ENCODE data around the gene FXYD6. TPM values are rescaled to one million over a fixed set of nuclear protein-coding genes. Genes with fewer than 3 reads are reported as not detected.

The FXYD6 gene
- total and polyA plus RNA-seq, 5 donors, result 36.1 to 54.1 (median 45.5) TPM

DNA sequence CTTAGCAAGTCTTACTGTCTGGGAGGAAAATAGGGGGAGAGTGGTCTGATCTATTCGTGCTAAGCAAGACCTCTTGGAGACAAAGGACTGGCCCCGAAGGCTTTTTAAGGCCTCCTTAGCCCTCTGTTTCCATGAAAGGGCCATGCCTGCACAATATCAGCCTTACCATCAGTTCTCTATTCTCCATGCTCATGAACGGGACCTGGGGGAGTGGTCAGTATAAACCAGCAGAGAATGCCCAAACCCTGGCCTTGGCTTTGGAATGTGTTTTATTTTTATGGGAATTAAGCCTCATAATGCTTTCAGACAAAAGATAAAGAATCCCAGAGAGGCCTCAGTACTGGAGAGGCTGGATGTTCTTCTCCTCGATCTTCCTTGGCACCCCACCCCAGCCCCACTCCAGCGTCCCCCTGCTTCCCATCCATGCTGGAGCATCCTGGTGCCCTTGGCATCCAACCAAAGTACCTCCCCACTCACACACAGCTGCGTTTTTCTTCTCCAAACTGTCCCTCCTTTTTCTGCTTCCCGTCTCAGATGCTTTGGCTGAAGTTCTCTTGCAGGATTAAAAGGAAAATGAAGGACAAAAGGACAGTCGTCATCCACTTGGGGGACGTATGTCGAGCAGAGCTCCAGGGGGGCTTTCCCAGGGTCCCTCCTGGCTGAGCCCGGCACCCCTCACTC, 18.6 kb downstream of the FXYD6 start:
- WGBS, result 43% methylated on average over 11 of the region's 11 CpGs
- intact Hi-C loops (cut with DNase I), result no loop called here
- Histone ChIP-seq H3K9me3 (ENCODE audit: control insufficient read depth, low read length) (no peaks in the 10 kb centered on the region), H3K27ac (ENCODE audit: low read length) (no peak overlapping the region), H3K4me3 (ENCODE audit: low read length) (no peak overlapping the region), H3K27me3 (ENCODE audit: control insufficient read depth, insufficient read depth) (no peaks in the 10 kb centered on the region), H3K4me1 (ENCODE audit: control insufficient read depth, insufficient read depth, low read length) (peaks cover 15% of the 10 kb centered on the region)
- no peak for ATAC-seq
- DNase-seq, result peak in 1 of 3 donors; percentile 73

DNA sequence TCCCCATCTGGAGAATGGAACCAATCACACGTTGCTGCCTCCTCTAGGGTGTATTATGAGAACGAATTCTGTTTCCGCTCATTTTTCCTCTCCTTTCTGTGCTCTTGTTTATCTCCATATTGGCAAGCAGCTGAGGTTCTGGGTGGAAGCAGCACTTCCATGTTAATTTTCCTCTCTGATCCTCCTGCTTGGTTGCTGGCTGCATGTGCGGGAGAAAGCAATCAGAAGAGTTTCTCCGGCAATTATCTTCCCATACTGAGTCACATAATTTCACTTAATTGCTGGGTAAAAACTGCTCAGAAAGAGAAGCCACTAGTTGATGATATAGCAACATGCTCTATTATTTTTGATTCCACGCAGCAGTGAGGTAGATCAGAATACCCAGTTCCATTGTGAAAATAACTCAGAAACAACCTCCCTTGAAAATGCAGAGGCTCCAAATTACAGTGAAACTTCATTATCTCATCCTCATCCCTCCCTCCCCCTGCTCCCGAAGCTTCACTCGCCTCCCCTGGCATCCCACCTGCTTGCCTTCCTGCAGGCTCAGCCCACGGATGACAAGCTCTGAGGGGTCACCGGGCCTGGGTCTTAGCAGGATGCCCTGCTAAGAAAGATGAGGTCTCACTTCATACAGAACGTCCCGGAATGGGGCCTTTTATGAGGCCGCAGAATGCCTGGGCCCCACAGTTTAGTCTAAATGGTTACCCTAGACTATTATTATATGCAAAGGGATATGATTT, 20.4 kb downstream of the FXYD6 start:
- H3K27ac ChIP-seq (ENCODE audit: low read length), result no peak overlapping the region
- H3K4me1 ChIP-seq (ENCODE audit: control insufficient read depth, insufficient read depth, low read length), result peaks cover 10% of the 10 kb centered on the region
- DNase-seq, result no peak
- H3K9me3 ChIP-seq (ENCODE audit: control insufficient read depth, low read length), result no peaks in the 10 kb centered on the region
- intact Hi-C loops (cut with DNase I), result no loop called here
- no peaks in the 10 kb centered on the region for H3K27me3 ChIP-seq (ENCODE audit: control insufficient read depth, insufficient read depth)
- WGBS, result 62% methylated on average over 13 of the region's 13 CpGs
- ATAC-seq, result peak in 1 of 2 donors; percentile 20
- no peak overlapping the region for H3K4me3 ChIP-seq (ENCODE audit: low read length)

DNA sequence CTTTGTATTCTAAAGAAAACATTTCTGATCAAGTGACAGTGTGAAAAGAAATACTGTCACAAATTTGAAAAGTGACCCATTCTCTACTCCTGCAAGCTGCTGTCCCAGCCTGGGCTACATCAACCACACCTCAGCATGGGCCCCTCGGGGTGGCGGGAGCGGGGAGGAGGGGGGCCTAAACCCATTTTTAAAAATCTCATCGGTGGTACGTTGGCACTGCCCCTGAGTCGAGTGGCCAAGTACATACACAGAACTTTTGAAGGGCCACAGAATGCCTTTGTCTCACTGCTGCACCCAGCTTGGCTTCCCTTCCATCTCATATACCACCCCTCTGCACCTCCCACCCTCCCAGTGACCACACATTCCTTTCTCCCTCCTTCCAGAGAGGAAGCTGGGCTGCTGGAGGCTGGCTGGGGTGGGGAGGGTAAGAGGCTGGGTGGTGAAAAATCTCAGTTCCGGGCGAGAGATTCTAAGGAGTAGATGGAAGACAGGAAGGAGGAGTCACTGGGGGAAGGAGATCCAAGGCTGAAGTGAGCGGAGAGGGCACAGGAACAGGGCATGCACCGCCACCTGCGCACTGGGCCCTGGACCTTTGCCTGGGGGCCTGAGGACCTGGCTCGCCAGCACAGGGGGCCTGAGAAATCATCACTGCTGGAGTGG, 21.1 kb downstream of the FXYD6 start:
- intact Hi-C loops (cut with DNase I), result no loop called here
- 60% methylated on average over 12 of the region's 12 CpGs for WGBS
- Histone ChIP-seq H3K9me3 (ENCODE audit: control insufficient read depth, low read length) (no peaks in the 10 kb centered on the region), H3K4me1 (ENCODE audit: control insufficient read depth, insufficient read depth, low read length) (peaks cover 6% of the 10 kb centered on the region), H3K27me3 (ENCODE audit: control insufficient read depth, insufficient read depth) (no peaks in the 10 kb centered on the region), H3K27ac (ENCODE audit: low read length) (no peak overlapping the region), H3K4me3 (ENCODE audit: low read length) (no peak overlapping the region)
- DNase-seq, result peak in 1 of 3 donors; percentile 49
- peak; percentile 13 for ATAC-seq

DNA sequence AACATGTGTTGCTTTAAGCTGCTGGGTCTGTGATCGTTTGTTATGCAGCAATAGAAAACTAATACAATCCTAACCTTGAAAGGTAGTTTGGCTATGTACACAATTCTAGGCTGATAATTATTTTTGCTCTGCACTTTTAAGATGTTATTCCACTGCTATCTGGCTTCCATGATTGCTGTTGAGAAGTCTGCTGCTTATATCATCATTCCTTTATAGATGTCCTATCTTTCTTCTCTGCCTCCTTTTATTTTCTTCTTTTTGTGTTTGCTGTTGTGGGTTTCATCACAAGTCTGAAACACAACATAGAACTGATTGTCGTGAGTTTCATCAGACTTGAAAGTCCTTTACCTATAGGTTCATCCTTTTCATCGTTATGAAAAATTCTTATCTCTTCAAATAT, 24.1 kb downstream of the FXYD6 start:
- H3K27me3 ChIP-seq (ENCODE audit: control insufficient read depth, insufficient read depth), result no peaks in the 10 kb centered on the region
- peaks cover 6% of the 10 kb centered on the region for H3K4me1 ChIP-seq (ENCODE audit: control insufficient read depth, insufficient read depth, low read length)
- ATAC-seq (no peak), DNase-seq (no peak)
- H3K4me3 ChIP-seq (ENCODE audit: low read length), result no peak overlapping the region
- intact Hi-C loops (cut with DNase I), result no loop called here
- H3K27ac ChIP-seq (ENCODE audit: low read length), result no peak overlapping the region
- H3K9me3 ChIP-seq (ENCODE audit: control insufficient read depth, low read length), result no peaks in the 10 kb centered on the region
- WGBS, result 72% methylated on average over 3 of the region's 3 CpGs

DNA sequence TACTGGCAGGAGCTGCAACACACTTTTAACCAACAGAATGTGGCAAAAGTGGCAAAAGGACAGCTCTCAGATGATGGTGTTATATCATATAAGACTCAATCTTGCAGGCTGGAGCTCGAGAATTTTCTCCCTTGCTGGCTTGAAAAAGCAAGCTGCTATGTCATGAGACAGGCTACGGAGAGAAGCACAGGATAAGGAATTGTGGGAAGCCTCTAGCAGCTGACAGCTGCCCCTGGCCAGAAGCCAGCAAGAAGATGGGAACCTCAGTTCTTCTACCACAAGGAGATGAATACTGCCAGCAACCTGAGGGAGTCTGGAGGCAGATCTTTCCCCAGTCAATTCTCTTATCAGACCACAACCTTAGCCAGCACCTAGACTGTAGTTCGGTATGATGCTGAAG, 24.6 kb downstream of the FXYD6 start:
- DNase-seq, result peak in 1 of 3 donors; percentile 63
- Histone ChIP-seq H3K27me3 (ENCODE audit: control insufficient read depth, insufficient read depth) (no peaks in the 10 kb centered on the region), H3K4me3 (ENCODE audit: low read length) (no peak overlapping the region), H3K9me3 (ENCODE audit: control insufficient read depth, low read length) (no peaks in the 10 kb centered on the region), H3K27ac (ENCODE audit: low read length) (no peak overlapping the region), H3K4me1 (ENCODE audit: control insufficient read depth, insufficient read depth, low read length) (peaks cover 6% of the 10 kb centered on the region)
- intact Hi-C loops (cut with DNase I), result no loop called here
- no peak for ATAC-seq
- 25% methylated on average over 3 of the region's 3 CpGs for WGBS

DNA sequence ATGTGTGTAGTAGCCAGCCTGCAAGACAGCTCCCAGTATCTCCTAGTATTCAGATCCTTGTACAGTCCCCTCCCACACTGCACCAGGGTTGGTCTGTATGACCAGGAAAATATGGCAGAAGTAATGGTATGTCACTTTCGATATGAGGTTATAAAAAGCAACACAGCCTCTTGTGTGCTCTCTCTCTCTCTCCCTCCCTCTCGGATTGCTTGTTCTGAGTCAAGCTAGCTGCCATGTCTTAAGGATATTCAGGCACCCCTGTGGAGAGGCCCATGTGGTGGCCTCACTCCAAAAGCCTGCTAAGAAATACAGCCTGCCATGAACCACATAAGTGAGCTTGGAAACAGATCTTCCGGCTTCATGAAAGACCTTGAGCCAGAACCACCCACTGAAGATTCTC, 25.4 kb downstream of the FXYD6 start:
- WGBS, result 36% methylated on average over 3 of the region's 3 CpGs
- Histone ChIP-seq H3K4me3 (ENCODE audit: low read length) (no peak overlapping the region), H3K4me1 (ENCODE audit: control insufficient read depth, insufficient read depth, low read length) (peaks cover 6% of the 10 kb centered on the region), H3K9me3 (ENCODE audit: control insufficient read depth, low read length) (no peaks in the 10 kb centered on the region), H3K27ac (ENCODE audit: low read length) (no peak overlapping the region), H3K27me3 (ENCODE audit: control insufficient read depth, insufficient read depth) (no peaks in the 10 kb centered on the region)
- intact Hi-C loops (cut with DNase I), result no loop called here
- DNase-seq (no peak), ATAC-seq (peak in 1 of 2 donors; percentile 29)

DNA sequence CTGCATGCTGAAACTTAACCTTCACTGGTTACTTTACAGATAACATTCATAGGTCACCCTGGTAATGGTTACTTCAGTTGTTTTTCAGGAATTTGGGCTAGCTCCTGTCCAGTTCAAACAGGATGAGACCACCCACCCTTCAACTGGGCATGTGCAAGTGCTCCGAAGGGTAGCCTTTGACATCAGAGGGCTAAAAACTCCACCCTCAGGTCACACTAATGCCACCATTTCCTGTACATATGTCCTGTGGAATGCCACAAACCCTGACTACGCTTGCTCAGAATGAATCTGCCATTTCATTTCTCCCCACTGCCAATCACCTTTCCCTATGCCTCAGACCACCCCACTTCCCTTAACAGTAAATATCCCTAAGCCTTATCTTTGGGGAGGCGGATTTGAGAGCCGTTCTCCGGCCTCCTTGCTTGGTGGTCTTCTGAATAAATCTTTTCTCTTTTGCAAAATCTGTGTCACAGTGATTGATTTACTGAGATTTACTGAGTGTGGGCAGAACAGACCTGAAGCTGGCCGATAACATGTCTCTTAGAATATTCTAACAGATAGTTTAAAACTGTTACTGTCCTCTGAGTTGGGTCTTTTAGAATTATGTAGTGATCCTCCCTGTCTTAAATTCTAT, 26.6 kb downstream of the FXYD6 start:
- H3K9me3 ChIP-seq (ENCODE audit: control insufficient read depth, low read length), result no peaks in the 10 kb centered on the region
- H3K4me1 ChIP-seq (ENCODE audit: control insufficient read depth, insufficient read depth, low read length), result peaks cover 4% of the 10 kb centered on the region
- no peak for DNase-seq
- ATAC-seq, result peak in 1 of 2 donors; percentile 75
- 86% methylated on average over 6 of the region's 6 CpGs for WGBS
- intact Hi-C loops (cut with DNase I), result loop anchor here in 3 of 4 donors (10.0 kb wide), 2 partner anchors 55 to 205 kb away; no protein-coding TSS in a partner anchor
- no peak overlapping the region for H3K4me3 ChIP-seq (ENCODE audit: low read length)
- no peaks in the 10 kb centered on the region for H3K27me3 ChIP-seq (ENCODE audit: control insufficient read depth, insufficient read depth)
- no peak overlapping the region for H3K27ac ChIP-seq (ENCODE audit: low read length)

DNA sequence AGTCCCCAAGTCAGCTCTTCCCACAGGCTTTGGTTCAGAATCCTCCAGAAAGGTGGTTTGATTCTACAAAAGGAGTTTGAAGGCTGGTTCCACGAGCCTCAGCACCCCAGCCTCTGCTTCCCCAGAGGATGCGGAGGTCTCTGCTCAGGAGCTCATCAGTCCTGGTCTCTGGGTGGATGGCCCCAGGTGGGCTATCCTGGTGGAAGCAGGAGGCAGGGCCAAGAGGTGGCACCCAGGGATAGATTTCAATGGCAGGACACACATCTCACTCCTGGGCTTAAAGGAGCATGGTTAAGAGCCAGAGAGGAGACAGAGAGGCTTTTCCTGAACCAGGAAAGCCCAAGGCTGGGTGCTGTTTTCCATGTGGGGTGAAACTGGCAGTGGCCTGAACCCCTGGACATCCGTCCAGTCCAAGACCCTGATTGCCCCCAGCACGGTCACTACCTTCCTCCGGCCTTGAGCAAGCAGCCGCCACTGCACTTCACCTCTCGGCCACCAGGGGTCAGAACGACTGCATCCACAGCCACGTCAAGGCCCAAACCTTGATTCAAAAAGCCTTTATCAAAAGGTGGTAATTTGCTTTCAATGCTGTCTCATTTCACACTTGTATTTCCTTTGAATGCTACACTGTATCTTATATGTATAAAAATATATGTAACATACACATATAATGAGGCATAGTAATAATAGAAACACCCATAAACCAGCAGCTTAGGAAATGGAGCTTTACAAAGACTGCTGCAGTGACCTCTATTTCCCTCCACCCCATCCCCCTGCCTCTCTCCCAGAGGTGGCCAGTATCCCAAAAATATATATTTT, 32.6 kb downstream of the FXYD6 start:
- intact Hi-C loops (cut with DNase I), result loop anchor here (1.0 to 10.0 kb wide), 6 partner anchors 61 to 211 kb away; no protein-coding TSS in a partner anchor
- Histone ChIP-seq H3K4me3 (ENCODE audit: low read length) (no peak overlapping the region), H3K9me3 (ENCODE audit: control insufficient read depth, low read length) (no peaks in the 10 kb centered on the region), H3K4me1 (ENCODE audit: control insufficient read depth, insufficient read depth, low read length) (no peaks in the 10 kb centered on the region), H3K27ac (ENCODE audit: low read length) (no peak overlapping the region), H3K27me3 (ENCODE audit: control insufficient read depth, insufficient read depth) (no peaks in the 10 kb centered on the region)
- peak; percentile 82 to 94 (median 92) for DNase-seq
- 24% methylated on average over 9 of the region's 9 CpGs for WGBS
- ATAC-seq, result peak; percentile 64 to 81

DNA sequence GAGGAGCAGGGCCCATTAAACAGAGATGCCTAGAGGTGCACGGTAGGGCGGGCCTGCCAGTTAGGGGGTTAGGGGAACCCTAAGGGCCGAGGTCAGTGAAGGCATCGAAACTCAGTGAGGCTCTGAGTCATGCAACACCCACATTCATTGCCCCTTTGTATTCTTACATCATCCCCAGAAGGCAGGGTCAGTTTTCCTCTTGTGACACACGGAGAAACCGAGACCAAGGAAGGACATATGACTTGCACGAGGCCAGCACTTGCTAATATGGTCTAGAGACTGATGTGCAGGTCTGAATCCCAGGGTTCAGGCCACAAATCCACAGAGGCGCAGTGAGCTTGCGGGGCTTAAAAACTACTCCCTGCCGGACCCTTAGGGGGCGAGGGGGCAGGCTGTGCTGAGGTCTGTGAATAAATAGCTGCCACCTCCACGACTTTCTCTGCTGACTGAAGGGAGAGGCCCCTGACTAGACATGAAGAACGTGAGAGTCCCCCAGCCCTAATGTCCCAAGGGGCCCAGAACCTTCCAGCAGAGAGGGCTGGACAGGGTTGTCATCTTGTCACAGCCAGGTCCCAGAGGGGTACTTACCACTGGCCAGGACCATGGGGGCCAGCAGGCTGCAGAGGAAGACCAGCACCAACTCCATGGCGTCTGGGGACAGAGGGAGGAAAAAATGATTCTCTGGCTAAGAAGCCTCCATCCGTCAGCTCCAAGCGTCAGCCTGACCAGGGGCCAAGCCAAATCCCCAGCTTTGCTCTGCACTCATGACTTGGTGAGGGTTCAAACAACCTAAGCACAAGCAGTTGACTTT, 34.1 kb downstream of the FXYD6 start:
- WGBS, result 66% methylated on average over 16 of the region's 16 CpGs
- intact Hi-C loops (cut with DNase I), result loop anchor here (2.0 to 10.0 kb wide), 5 partner anchors 62 to 212 kb away; no protein-coding TSS in a partner anchor
- H3K27me3 ChIP-seq (ENCODE audit: control insufficient read depth, insufficient read depth), result no peaks in the 10 kb centered on the region
- H3K4me3 ChIP-seq (ENCODE audit: low read length), result no peak overlapping the region
- H3K9me3 ChIP-seq (ENCODE audit: control insufficient read depth, low read length), result no peaks in the 10 kb centered on the region
- DNase-seq, result peak in 2 of 3 donors; percentile 44 to 64
- peak; percentile 36 to 45 for ATAC-seq
- H3K27ac ChIP-seq (ENCODE audit: low read length), result no peak overlapping the region
- H3K4me1 ChIP-seq (ENCODE audit: control insufficient read depth, insufficient read depth, low read length), result no peaks in the 10 kb centered on the region
